ENCODE data around the gene YIF1A. TPM values are rescaled to one million over a fixed set of nuclear protein-coding genes. Genes with fewer than 3 reads are reported as not detected.
A peak's percentile ranks its signal among the peaks of the same experiment; 100 is the strongest.

Gene YIF1A
- polyA plus RNA-seq, 3 donors = 43.3 to 61.5 (median 57.3) TPM

- DNase-seq (ENCODE audit: extremely low read depth in 1 of 11, low read depth in 9 of 11, low spot score in 4 of 11) = no peak
Observed at GRCh38 chr11:66293777-66294625, 5.1 kb upstream of the YIF1A start.

- no peak for DNase-seq (ENCODE audit: extremely low read depth in 1 of 11, low read depth in 9 of 11, low spot score in 4 of 11)
Observed at GRCh38 chr11:66293352-66293751, 4.4 kb upstream of the YIF1A start.

GRCh38 chr11:66292543-66293332 is 3.8 kb upstream of the YIF1A start:
- DNase-seq (ENCODE audit: extremely low read depth in 1 of 11, low read depth in 9 of 11, low spot score in 4 of 11) = no peak

GRCh38 chr11:66291706-66292542 is 3.0 kb upstream of the YIF1A start, which contains the start of gene TMEM151A:
TMEM151A (plus strand) TSS chr11:66291894; CDS start chr11:66292014, 120 bp downstream.
- no peak for DNase-seq (ENCODE audit: extremely low read depth in 1 of 11, low read depth in 9 of 11, low spot score in 4 of 11)

GRCh38 chr11:66291303-66291705 is 2.4 kb upstream of the YIF1A start:
- DNase-seq (ENCODE audit: extremely low read depth in 1 of 11, low read depth in 9 of 11, low spot score in 4 of 11) = no peak

GRCh38 chr11:66290330-66290621 is 1.3 kb upstream of the YIF1A start:
- no peak for DNase-seq (ENCODE audit: extremely low read depth in 1 of 11, low read depth in 9 of 11, low spot score in 4 of 11)

- DNase-seq (ENCODE audit: extremely low read depth in 1 of 11, low read depth in 9 of 11, low spot score in 4 of 11) = peak in 10 of 11 donors; percentile 60 to 82 (median 76)
Observed at GRCh38 chr11:66289548-66290329, 796 bp upstream of the YIF1A start.

GRCh38 chr11:66287889-66288670 is 863 bp downstream of the YIF1A start:
- no peak for DNase-seq (ENCODE audit: extremely low read depth in 1 of 11, low read depth in 9 of 11, low spot score in 4 of 11)

GRCh38 chr11:66287211-66287888 is 1.6 kb downstream of the YIF1A start:
- DNase-seq (ENCODE audit: extremely low read depth in 1 of 11, low read depth in 9 of 11, low spot score in 4 of 11) = no peak

GRCh38 chr11:66286699-66287098 is 2.2 kb downstream of the YIF1A start:
- no peak for DNase-seq (ENCODE audit: extremely low read depth in 1 of 11, low read depth in 9 of 11, low spot score in 4 of 11)

- DNase-seq (ENCODE audit: extremely low read depth in 1 of 11, low read depth in 9 of 11, low spot score in 4 of 11) = no peak
Observed at GRCh38 chr11:66285250-66285947, 3.5 kb downstream of the YIF1A start.

GRCh38 chr11:66284526-66285078 is 4.3 kb downstream of the YIF1A start:
- no peak for DNase-seq (ENCODE audit: extremely low read depth in 1 of 11, low read depth in 9 of 11, low spot score in 4 of 11)

- DNase-seq (ENCODE audit: extremely low read depth in 1 of 11, low read depth in 9 of 11, low spot score in 4 of 11) = no peak
Observed at GRCh38 chr11:66283461-66284105, 5.4 kb downstream of the YIF1A start.

- DNase-seq (ENCODE audit: extremely low read depth in 1 of 11, low read depth in 9 of 11, low spot score in 4 of 11) = peak; percentile 85 to 98 (median 96)
Observed at GRCh38 chr11:66282468-66283455, 6.2 kb downstream of the YIF1A start.
